WERI-Rb-1 (cell line): ENCODE measurements around the gene EBP.

Source experiments
- DNase-seq: peaks from one replicate; pipeline ENCODE4 v3.0.0-alpha.2; 2020
- H3K27ac ChIP-seq: fragments of 250-450 bp; sonication (Bioruptor Pico); 2 replicates; pipeline ENCODE4 v1.5.1; 2020; ENCODE audit warnings: mild to moderate bottlenecking, moderate library complexity
- H3K27me3 ChIP-seq: fragments of 250-450 bp; sonication (Bioruptor Pico); 2 replicates; pipeline ENCODE4 v1.5.1; 2021; ENCODE audit warnings: mild to moderate bottlenecking, low read depth, moderate library complexity; ENCODE audit not compliant: insufficient read depth, severe bottlenecking
- H3K36me3 ChIP-seq: fragments of 250-450 bp; sonication (Bioruptor Pico); 2 replicates; pipeline ENCODE4 v1.5.1; 2020; ENCODE audit warnings: mild to moderate bottlenecking, moderate library complexity
- H3K4me3 ChIP-seq: 2 replicates; pipeline ENCODE4 v1.5.1; 2011; ENCODE audit warnings: low read depth, mild to moderate bottlenecking, control low read depth, low read length
- H3K9me3 ChIP-seq: fragments of 250-450 bp; sonication (Bioruptor Pico); 2 replicates; pipeline ENCODE4 v1.5.1; 2021; ENCODE audit warnings: mild to moderate bottlenecking, moderate library complexity; ENCODE audit not compliant: severe bottlenecking
- CTCF ChIP-seq: IDR thresholded peaks from 2 replicates; pipeline ENCODE4 v1.5.1; 2011; ENCODE audit warnings: low read depth, mild to moderate bottlenecking, control low read depth, inconsistent platforms, low read length

The EBP gene

GRCh38 chrX:48558271-48558670 is 36.7 kb downstream of the EBP start:
- no peak for TF ChIP-seq CTCF
- H3K4me3 ChIP-seq, result no peak overlapping the region
- no peaks in the 10 kb centered on the region for H3K9me3 ChIP-seq
- DNase-seq, result no peak
- no peak overlapping the region for H3K27ac ChIP-seq
- peaks cover 14% of the 10 kb centered on the region for H3K27me3 ChIP-seq
- no peaks in the 10 kb centered on the region; the same call in 1 of the 2 replicates for H3K36me3 ChIP-seq

- Histone ChIP-seq H3K27ac (no peak overlapping the region), H3K4me3 (no peak overlapping the region), H3K9me3 (no peaks in the 10 kb centered on the region), H3K36me3 (no peaks in the 10 kb centered on the region; the same call in 1 of the 2 replicates), H3K27me3 (peaks cover 18% of the 10 kb centered on the region)
- no peak for TF ChIP-seq CTCF
- no peak for DNase-seq
Observed at GRCh38 chrX:48559636-48560035, 38.0 kb downstream of the EBP start.

GRCh38 chrX:48560056-48560455 is 38.4 kb downstream of the EBP start:
- Histone ChIP-seq H3K27ac (no peak overlapping the region), H3K27me3 (peaks cover 21% of the 10 kb centered on the region), H3K4me3 (no peak overlapping the region), H3K9me3 (no peaks in the 10 kb centered on the region), H3K36me3 (no peaks in the 10 kb centered on the region; the same call in 1 of the 2 replicates)
- DNase-seq, result no peak
- no peak for TF ChIP-seq CTCF

- no peaks in the 10 kb centered on the region for H3K9me3 ChIP-seq
- H3K36me3 ChIP-seq, result no peaks in the 10 kb centered on the region; the same call in 1 of the 2 replicates
- TF ChIP-seq CTCF, result no peak
- no peak overlapping the region for H3K27ac ChIP-seq
- no peak for DNase-seq
- H3K4me3 ChIP-seq, result no peak overlapping the region
- H3K27me3 ChIP-seq, result peaks cover 25% of the 10 kb centered on the region
Observed at GRCh38 chrX:48560681-48561080, 39.1 kb downstream of the EBP start.

GRCh38 chrX:48569958-48570357 is 48.4 kb downstream of the EBP start:
- no peak overlapping the region for H3K27ac ChIP-seq
- no peak for TF ChIP-seq CTCF
- H3K9me3 ChIP-seq, result no peaks in the 10 kb centered on the region
- no peak overlapping the region for H3K4me3 ChIP-seq
- H3K36me3 ChIP-seq, result peaks cover 4% of the 10 kb centered on the region
- H3K27me3 ChIP-seq, result peaks cover 19% of the 10 kb centered on the region
- no peak for DNase-seq

- no peaks in the 10 kb centered on the region for H3K9me3 ChIP-seq
- H3K36me3 ChIP-seq, result peaks cover 41% of the 10 kb centered on the region
- H3K4me3 ChIP-seq, result peak overlapping the region; percentile 67
- TF ChIP-seq CTCF, result no peak
- peak overlapping the region; percentile 98 for H3K27ac ChIP-seq
- no peak for DNase-seq
- H3K27me3 ChIP-seq, result peaks cover 22% of the 10 kb centered on the region
Observed at GRCh38 chrX:48573690-48574269, 52.2 kb downstream of the EBP start.
